ENCODE measurements around the gene KLHL29. TPM values are rescaled to one million over a fixed set of nuclear protein-coding genes. Genes with fewer than 3 reads are reported as not detected.

Gene KLHL29
- total and polyA plus RNA-seq, 4 donors: 0.29 to 2.3 (median 0.68) TPM

DNA sequence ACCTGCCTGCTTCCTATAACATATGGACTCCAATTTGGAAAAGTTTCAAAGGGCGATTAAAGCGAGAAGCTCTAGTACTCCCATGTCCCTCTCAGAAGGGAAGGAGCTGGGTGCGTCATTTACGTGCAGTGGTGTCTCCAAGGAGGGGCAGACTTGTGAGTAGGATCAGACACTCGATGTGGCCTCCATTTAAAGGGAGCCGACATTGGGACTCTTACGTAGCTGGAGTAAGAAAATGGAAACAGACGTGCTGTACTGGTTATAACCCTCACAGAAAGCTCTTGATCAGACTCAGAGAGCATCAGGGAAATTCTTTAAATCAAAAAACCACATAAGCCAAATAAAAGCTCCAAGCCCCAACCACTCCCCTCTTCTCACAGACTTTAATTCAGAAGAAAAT, 198.5 kb downstream of the KLHL29 start:
- DNase-seq (ENCODE audit: low spot score): no peak
- Histone ChIP-seq H3K4me3 (ENCODE audit: low read depth in 1 of 3, low read length in 3 of 3) (no peak overlapping the region), H3K9ac (ENCODE audit: low read depth in 1 of 2, low read length in 2 of 2) (no peak overlapping the region), H3K36me3 (ENCODE audit: control insufficient read depth in 4 of 4, insufficient read depth in 3 of 4, low read depth in 1 of 4, low read length in 3 of 4) (no peaks in the 10 kb centered on the region), H3K9me3 (ENCODE audit: control insufficient read depth in 4 of 4, low read length in 3 of 4) (no peaks in the 10 kb centered on the region), H3K27ac (ENCODE audit: low read depth in 1 of 2, low read length in 2 of 2) (no peak overlapping the region), H3K27me3 (ENCODE audit: control insufficient read depth in 4 of 4, insufficient read depth in 4 of 4, low read length in 3 of 4) (no peaks in the 10 kb centered on the region), H3K4me1 (ENCODE audit: control insufficient read depth in 4 of 4, insufficient read depth in 4 of 4, low read length in 3 of 4) (no peaks in the 10 kb centered on the region)
- WGBS: 94% methylated on average over 8 of the region's 8 CpGs
- no peak for TF ChIP-seq FOXA2 (IDR thresholded peaks at IDR 0.05)
- TF ChIP-seq, protein P1, sequence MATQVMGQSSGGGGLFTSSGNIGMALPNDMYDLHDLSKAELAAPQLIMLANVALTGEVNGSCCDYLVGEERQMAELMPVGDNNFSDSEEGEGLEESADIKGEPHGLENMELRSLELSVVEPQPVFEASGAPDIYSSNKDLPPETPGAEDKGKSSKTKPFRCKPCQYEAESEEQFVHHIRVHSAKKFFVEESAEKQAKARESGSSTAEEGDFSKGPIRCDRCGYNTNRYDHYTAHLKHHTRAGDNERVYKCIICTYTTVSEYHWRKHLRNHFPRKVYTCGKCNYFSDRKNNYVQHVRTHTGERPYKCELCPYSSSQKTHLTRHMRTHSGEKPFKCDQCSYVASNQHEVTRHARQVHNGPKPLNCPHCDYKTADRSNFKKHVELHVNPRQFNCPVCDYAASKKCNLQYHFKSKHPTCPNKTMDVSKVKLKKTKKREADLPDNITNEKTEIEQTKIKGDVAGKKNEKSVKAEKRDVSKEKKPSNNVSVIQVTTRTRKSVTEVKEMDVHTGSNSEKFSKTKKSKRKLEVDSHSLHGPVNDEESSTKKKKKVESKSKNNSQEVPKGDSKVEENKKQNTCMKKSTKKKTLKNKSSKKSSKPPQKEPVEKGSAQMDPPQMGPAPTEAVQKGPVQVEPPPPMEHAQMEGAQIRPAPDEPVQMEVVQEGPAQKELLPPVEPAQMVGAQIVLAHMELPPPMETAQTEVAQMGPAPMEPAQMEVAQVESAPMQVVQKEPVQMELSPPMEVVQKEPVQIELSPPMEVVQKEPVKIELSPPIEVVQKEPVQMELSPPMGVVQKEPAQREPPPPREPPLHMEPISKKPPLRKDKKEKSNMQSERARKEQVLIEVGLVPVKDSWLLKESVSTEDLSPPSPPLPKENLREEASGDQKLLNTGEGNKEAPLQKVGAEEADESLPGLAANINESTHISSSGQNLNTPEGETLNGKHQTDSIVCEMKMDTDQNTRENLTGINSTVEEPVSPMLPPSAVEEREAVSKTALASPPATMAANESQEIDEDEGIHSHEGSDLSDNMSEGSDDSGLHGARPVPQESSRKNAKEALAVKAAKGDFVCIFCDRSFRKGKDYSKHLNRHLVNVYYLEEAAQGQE (IDR thresholded peaks at IDR 0.05): no peak

DNA sequence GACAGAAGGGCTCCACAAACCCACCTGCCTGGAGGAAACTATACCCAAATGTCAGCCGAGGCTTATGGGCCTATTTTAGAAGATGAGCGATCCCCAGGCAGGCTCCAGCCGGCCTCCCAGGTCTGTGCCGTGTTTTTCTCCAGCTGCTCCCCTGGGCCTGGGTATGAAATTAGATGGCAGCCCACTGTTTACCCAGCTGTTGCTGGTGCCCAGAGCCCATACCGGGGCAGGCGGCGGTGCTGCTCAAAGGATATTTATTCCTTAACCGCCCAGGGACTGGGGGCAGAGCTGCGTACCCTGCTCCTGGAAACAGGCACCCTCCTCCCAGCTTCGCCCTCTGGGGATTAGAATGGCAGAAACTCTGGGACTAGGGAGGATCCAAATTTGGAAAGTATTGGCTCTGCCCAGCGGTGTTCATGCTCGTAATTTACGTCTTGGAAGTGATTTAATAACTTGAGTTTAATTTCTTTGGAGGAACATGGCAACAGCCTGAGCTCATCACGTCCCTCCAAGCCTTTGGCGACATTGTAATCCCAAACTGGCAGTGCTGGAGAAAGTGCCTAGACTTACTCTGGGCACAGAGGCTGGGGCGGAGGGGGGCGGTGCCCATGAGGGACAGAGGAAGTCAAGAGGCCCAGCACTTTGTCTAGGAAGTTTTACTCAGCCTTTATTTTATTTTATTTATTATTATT, 199.2 kb downstream of the KLHL29 start:
- WGBS: 95% methylated on average over 17 of the region's 17 CpGs
- H3K9me3 ChIP-seq (ENCODE audit: control insufficient read depth in 4 of 4, low read length in 3 of 4): no peaks in the 10 kb centered on the region
- TF ChIP-seq, protein P2, sequence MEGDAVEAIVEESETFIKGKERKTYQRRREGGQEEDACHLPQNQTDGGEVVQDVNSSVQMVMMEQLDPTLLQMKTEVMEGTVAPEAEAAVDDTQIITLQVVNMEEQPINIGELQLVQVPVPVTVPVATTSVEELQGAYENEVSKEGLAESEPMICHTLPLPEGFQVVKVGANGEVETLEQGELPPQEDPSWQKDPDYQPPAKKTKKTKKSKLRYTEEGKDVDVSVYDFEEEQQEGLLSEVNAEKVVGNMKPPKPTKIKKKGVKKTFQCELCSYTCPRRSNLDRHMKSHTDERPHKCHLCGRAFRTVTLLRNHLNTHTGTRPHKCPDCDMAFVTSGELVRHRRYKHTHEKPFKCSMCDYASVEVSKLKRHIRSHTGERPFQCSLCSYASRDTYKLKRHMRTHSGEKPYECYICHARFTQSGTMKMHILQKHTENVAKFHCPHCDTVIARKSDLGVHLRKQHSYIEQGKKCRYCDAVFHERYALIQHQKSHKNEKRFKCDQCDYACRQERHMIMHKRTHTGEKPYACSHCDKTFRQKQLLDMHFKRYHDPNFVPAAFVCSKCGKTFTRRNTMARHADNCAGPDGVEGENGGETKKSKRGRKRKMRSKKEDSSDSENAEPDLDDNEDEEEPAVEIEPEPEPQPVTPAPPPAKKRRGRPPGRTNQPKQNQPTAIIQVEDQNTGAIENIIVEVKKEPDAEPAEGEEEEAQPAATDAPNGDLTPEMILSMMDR (IDR thresholded peaks at IDR 0.05; ENCODE audit: low read depth, low read length, missing input control): no peak
- no peak for TF ChIP-seq FOXA1 (IDR thresholded peaks at IDR 0.05)
- TF ChIP-seq NR2F2 (IDR thresholded peaks at IDR 0.05): no peak
- TF ChIP-seq RAD21 (IDR thresholded peaks at IDR 0.05): no peak
- TF ChIP-seq, protein P3, sequence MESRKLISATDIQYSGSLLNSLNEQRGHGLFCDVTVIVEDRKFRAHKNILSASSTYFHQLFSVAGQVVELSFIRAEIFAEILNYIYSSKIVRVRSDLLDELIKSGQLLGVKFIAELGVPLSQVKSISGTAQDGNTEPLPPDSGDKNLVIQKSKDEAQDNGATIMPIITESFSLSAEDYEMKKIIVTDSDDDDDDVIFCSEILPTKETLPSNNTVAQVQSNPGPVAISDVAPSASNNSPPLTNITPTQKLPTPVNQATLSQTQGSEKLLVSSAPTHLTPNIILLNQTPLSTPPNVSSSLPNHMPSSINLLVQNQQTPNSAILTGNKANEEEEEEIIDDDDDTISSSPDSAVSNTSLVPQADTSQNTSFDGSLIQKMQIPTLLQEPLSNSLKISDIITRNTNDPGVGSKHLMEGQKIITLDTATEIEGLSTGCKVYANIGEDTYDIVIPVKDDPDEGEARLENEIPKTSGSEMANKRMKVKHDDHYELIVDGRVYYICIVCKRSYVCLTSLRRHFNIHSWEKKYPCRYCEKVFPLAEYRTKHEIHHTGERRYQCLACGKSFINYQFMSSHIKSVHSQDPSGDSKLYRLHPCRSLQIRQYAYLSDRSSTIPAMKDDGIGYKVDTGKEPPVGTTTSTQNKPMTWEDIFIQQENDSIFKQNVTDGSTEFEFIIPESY (IDR thresholded peaks at IDR 0.05): no peak
- TF ChIP-seq SP1 (IDR thresholded peaks at IDR 0.05): no peak
- TF ChIP-seq TAF1 (conservative IDR thresholded peaks at IDR 0.05): no peak
- TF ChIP-seq JUND (IDR thresholded peaks at IDR 0.05): no peak
- H3K9ac ChIP-seq (ENCODE audit: low read depth in 1 of 2, low read length in 2 of 2): no peak overlapping the region
- H3K27ac ChIP-seq (ENCODE audit: low read depth in 1 of 2, low read length in 2 of 2): no peak overlapping the region
- H3K4me3 ChIP-seq (ENCODE audit: low read depth in 1 of 3, low read length in 3 of 3): no peak overlapping the region
- no peaks in the 10 kb centered on the region for H3K4me1 ChIP-seq (ENCODE audit: control insufficient read depth in 4 of 4, insufficient read depth in 4 of 4, low read length in 3 of 4)
- no peaks in the 10 kb centered on the region for H3K27me3 ChIP-seq (ENCODE audit: control insufficient read depth in 4 of 4, insufficient read depth in 4 of 4, low read length in 3 of 4)
- DNase-seq (ENCODE audit: low spot score): no peak
- H3K36me3 ChIP-seq (ENCODE audit: control insufficient read depth in 4 of 4, insufficient read depth in 3 of 4, low read depth in 1 of 4, low read length in 3 of 4): no peaks in the 10 kb centered on the region

Measured in liver (tissue), 9 donors.